GM08714 (cell line): Measurements from ENCODE around the gene IKZF2.

Source experiments
- H3K4me3 ChIP-seq: fragments of 200-500 bp; sonication (Bioruptor generic); 2 replicates; pipeline ENCODE4 v1.5.1; 2014; ENCODE audit warnings: mild to moderate bottlenecking, low read length, inconsistent platforms
- ZNF274 ChIP-seq: IDR thresholded peaks from 2 replicates; pipeline ENCODE4 v1.6.1; 2012; ENCODE audit warnings: mild to moderate bottlenecking, low read depth, low read length

IKZF2 gene

GRCh38 chr2:213137064-213137463 is 14.3 kb downstream of the IKZF2 start:
- H3K4me3 ChIP-seq, result no peak overlapping the region
- TF ChIP-seq ZNF274, result no peak

- no peak for TF ChIP-seq ZNF274
- H3K4me3 ChIP-seq, result no peak overlapping the region
Observed at GRCh38 chr2:213129311-213129710, 22.1 kb downstream of the IKZF2 start.

GRCh38 chr2:213125646-213126347 is 25.6 kb downstream of the IKZF2 start:
- TF ChIP-seq ZNF274, result no peak
- no peak overlapping the region for H3K4me3 ChIP-seq

- no peak for TF ChIP-seq ZNF274
- no peak overlapping the region for H3K4me3 ChIP-seq
Observed at GRCh38 chr2:213122725-213123124, 28.7 kb downstream of the IKZF2 start.

- H3K4me3 ChIP-seq, result no peak overlapping the region
- TF ChIP-seq ZNF274, result no peak
Observed at GRCh38 chr2:213121690-213122089, 29.7 kb downstream of the IKZF2 start.

GRCh38 chr2:213119061-213119809 is 32.2 kb downstream of the IKZF2 start:
- peak overlapping the region; percentile 39 for H3K4me3 ChIP-seq
- TF ChIP-seq ZNF274, result no peak

GRCh38 chr2:213108308-213108707 is 43.1 kb downstream of the IKZF2 start:
- H3K4me3 ChIP-seq, result no peak overlapping the region
- no peak for TF ChIP-seq ZNF274

- no peak overlapping the region for H3K4me3 ChIP-seq
- no peak for TF ChIP-seq ZNF274
Observed at GRCh38 chr2:213107728-213108127, 43.7 kb downstream of the IKZF2 start.

GRCh38 chr2:213105212-213105611 is 46.2 kb downstream of the IKZF2 start:
- H3K4me3 ChIP-seq, result no peak overlapping the region
- no peak for TF ChIP-seq ZNF274

GRCh38 chr2:213104903-213105202 is 46.6 kb downstream of the IKZF2 start:
- H3K4me3 ChIP-seq, result no peak overlapping the region
- TF ChIP-seq ZNF274, result no peak

- H3K4me3 ChIP-seq, result no peak overlapping the region
- no peak for TF ChIP-seq ZNF274
Observed at GRCh38 chr2:213104092-213104902, 47.1 kb downstream of the IKZF2 start.

GRCh38 chr2:213101692-213102460 is 49.5 kb downstream of the IKZF2 start:
- no peak for TF ChIP-seq ZNF274

GRCh38 chr2:213101109-213101508 is 50.3 kb downstream of the IKZF2 start:
- no peak for TF ChIP-seq ZNF274
- H3K4me3 ChIP-seq, result no peak overlapping the region

More at GRCh38 chr2:213101692-213102460, 49.5 kb downstream of the IKZF2 start:
- H3K4me3 ChIP-seq, result no peak overlapping the region

- H3K4me3 ChIP-seq, result no peak overlapping the region
- TF ChIP-seq ZNF274, result no peak
Observed at GRCh38 chr2:213098612-213099011, 52.8 kb downstream of the IKZF2 start.

- no peak overlapping the region for H3K4me3 ChIP-seq
- TF ChIP-seq ZNF274, result no peak
Observed at GRCh38 chr2:213091765-213092164, 59.6 kb downstream of the IKZF2 start.
